ENCODE data around the gene OSBPL6. TPM values are rescaled to one million over a fixed set of nuclear protein-coding genes. Genes with fewer than 3 reads are reported as not detected.
"Not testable (repeated sequence)": the region's sequence is repeated elsewhere in the genome, so short reads cannot be mapped to it uniquely, and the experiment has no call there.

OSBPL6 gene
- total RNA-seq, 1 donor from 2014 or later, result 5.3 TPM

DNA sequence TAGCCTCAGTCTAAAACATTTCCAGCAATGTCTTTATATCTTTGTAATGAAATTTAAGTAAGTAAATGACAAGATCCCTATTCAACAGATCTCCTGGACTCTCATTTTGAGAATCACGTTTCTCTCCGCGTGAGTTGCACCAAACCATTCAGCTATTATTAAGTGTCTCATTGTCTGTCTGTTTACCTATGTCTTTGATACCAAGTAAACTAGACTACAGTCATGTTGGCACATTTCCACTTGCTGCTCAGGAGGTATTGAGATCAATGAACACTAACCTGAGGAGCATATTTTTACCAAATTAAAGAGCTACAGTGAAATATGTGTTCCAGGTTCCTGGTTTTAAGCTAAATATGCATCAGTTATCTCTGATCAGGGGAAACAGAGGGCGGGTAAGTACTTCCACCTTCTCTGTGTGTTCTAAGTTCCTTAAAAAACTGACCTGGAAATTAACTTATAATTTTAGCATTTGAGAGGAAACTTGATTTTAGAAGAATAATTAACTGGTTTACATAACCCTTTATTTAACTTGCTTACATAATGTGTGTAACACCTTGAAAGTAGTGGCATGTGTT is 125.8 kb downstream of the OSBPL6 start:
- TF ChIP-seq, protein P1, sequence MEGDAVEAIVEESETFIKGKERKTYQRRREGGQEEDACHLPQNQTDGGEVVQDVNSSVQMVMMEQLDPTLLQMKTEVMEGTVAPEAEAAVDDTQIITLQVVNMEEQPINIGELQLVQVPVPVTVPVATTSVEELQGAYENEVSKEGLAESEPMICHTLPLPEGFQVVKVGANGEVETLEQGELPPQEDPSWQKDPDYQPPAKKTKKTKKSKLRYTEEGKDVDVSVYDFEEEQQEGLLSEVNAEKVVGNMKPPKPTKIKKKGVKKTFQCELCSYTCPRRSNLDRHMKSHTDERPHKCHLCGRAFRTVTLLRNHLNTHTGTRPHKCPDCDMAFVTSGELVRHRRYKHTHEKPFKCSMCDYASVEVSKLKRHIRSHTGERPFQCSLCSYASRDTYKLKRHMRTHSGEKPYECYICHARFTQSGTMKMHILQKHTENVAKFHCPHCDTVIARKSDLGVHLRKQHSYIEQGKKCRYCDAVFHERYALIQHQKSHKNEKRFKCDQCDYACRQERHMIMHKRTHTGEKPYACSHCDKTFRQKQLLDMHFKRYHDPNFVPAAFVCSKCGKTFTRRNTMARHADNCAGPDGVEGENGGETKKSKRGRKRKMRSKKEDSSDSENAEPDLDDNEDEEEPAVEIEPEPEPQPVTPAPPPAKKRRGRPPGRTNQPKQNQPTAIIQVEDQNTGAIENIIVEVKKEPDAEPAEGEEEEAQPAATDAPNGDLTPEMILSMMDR (IDR thresholded peaks at IDR 0.05; ENCODE audit: insufficient read depth, low read length, severe bottlenecking), result no peak
- FAIRE-seq, result no peak
- Histone ChIP-seq H3K36me3 (ENCODE audit: control insufficient read depth, insufficient read depth, low read length) (no peaks in the 10 kb centered on the region), H3K27me3 (ENCODE audit: control insufficient read depth, insufficient read depth, low read length) (no peaks in the 10 kb centered on the region), H3K4me3 (ENCODE audit: low read depth, low read length) (no peak overlapping the region)
- peak; percentile 19 for DNase-seq (ENCODE audit: low read depth)

DNA sequence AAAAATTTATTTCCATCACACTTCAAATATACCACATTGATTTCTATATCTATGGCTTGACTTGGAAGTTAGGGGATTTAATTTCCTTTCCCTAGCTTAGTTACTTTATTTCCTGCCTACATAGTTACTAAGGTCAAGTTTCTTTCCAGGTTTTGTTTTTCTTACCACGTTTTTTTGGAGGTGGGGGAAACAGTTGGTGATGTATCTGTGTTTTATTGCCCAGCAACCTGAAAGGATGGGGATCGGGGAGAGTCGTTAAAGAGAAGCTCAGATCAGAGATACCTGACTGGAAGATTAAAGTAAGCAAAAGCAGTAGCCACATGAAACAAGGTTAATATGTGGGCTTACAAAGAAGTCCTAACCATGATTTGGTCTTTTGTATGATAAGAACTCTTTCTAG is 127.8 kb downstream of the OSBPL6 start:
- DNase-seq (ENCODE audit: low read depth) (no peak), FAIRE-seq (no peak)
- H3K27me3 ChIP-seq (ENCODE audit: control insufficient read depth, insufficient read depth, low read length), result no peaks in the 10 kb centered on the region
- H3K36me3 ChIP-seq (ENCODE audit: control insufficient read depth, insufficient read depth, low read length), result no peaks in the 10 kb centered on the region
- H3K4me3 ChIP-seq (ENCODE audit: low read depth, low read length), result no peak overlapping the region
- TF ChIP-seq, protein P1 (IDR thresholded peaks at IDR 0.05; ENCODE audit: insufficient read depth, low read length, severe bottlenecking), result no peak

DNA sequence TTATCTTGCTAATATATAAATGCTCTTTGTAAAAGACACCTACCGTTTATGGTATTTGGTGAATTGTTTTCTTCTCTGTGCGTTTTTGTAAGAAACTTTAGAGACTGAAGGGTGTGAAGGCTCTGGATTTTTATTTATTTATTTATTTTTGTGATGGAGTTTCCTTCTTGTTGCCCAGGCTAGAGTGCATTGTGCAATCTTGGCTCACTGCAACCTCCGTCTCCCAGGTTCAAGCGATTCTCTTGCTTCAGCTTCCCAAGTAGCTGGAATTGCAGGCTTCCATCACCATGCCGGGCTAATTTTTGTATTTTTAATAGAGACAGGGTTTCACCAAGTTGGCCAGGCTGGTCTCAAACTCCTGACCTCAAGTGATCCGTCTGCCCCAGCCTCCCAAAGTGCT is 129.0 kb downstream of the OSBPL6 start:
- FAIRE-seq; H3K4me3 ChIP-seq (ENCODE audit: low read depth, low read length): not testable (repeated sequence)

DNA sequence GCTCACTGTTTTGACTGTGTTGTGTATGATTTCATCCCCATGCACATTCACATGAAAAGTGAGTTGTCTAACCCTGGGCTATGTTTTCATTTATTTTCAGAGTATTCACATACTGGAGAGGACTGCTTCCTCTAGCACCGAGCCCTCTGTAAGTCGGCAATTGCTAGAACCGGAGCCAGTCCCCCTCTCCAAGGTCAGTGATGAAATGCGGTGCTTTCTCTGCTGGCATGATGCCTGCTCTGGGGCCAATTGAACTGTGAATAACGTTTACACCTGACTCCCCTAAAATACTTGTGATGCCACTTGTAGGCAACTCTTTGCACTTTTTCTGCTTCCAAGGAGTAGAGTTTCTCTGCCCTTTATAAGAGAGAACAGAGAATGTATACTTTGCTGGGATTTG is 129.8 kb downstream of the OSBPL6 start:
- H3K36me3 ChIP-seq (ENCODE audit: control insufficient read depth, insufficient read depth, low read length), result no peaks in the 10 kb centered on the region
- no peaks in the 10 kb centered on the region for H3K27me3 ChIP-seq (ENCODE audit: control insufficient read depth, insufficient read depth, low read length)
- TF ChIP-seq, protein P1 (IDR thresholded peaks at IDR 0.05; ENCODE audit: insufficient read depth, low read length, severe bottlenecking), result no peak
- DNase-seq (ENCODE audit: low read depth) (no peak), FAIRE-seq (no peak)
- H3K4me3 ChIP-seq (ENCODE audit: low read depth, low read length), result no peak overlapping the region

More for the DNA sequence above, 129.0 kb downstream of the OSBPL6 start:
- H3K36me3 ChIP-seq (ENCODE audit: control insufficient read depth, insufficient read depth, low read length); DNase-seq (ENCODE audit: low read depth); H3K27me3 ChIP-seq (ENCODE audit: control insufficient read depth, insufficient read depth, low read length): not testable (repeated sequence)

DNA sequence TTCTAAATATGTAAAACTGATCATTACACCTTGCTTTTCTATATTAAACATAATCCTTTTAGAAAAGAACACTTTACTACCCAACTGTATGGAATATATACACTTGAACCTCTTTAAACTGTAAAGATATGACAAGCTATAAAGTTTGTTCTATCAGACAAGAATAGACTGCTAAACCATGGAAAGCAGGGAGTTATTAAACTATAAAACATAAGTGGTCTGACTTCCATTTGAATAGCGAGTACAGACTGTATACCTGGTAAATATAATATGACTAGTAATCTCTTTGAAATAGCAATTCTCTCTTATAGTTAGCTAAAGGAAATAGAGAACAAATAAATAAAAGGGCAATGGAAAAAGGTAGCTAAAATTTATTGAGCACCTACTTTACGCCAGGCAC is 131.0 kb downstream of the OSBPL6 start:
- FAIRE-seq (no peak), DNase-seq (ENCODE audit: low read depth) (no peak)
- H3K4me3 ChIP-seq (ENCODE audit: low read depth, low read length), result no peak overlapping the region

DNA sequence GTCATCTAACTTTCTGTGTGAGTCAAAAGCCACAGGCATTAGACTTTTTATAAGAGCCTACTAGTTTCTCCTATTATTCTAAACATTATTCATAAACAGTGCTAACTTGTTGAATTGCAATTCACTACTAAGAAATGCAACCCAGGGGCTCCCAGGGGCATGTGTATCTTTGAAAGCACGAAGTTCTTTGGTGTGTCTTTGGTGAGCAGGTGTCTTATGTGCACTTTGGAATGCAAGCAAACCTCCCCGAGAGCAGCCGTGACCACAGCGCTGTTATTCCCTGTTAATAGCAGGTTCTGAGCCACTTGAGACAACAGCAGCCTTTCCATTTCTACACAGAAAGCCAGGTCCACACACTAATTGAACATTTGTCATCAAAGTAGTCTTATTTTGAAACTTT is 133.2 kb downstream of the OSBPL6 start:
- peak; percentile 36 for FAIRE-seq
- H3K4me3 ChIP-seq (ENCODE audit: low read depth, low read length), result no peak overlapping the region

More for the DNA sequence above, 131.0 kb downstream of the OSBPL6 start:
- TF ChIP-seq, protein P1 (IDR thresholded peaks at IDR 0.05; ENCODE audit: insufficient read depth, low read length, severe bottlenecking), result no peak
- Histone ChIP-seq H3K27me3 (ENCODE audit: control insufficient read depth, insufficient read depth, low read length) (no peaks in the 10 kb centered on the region), H3K36me3 (ENCODE audit: control insufficient read depth, insufficient read depth, low read length) (no peaks in the 10 kb centered on the region)

More for the DNA sequence above, 133.2 kb downstream of the OSBPL6 start:
- no peaks in the 10 kb centered on the region for H3K27me3 ChIP-seq (ENCODE audit: control insufficient read depth, insufficient read depth, low read length)
- no peaks in the 10 kb centered on the region for H3K36me3 ChIP-seq (ENCODE audit: control insufficient read depth, insufficient read depth, low read length)
- TF ChIP-seq, protein P1 (IDR thresholded peaks at IDR 0.05; ENCODE audit: insufficient read depth, low read length, severe bottlenecking), result no peak
- DNase-seq (ENCODE audit: low read depth), result no peak
